Measurements from ENCODE around the gene UBE3C.

GRCh38 chr7:157189405-157189804 lies 50.7 kb downstream of the UBE3C start:
- TF ChIP-seq POLR2A (IDR thresholded peaks at IDR 0.05) (no peak), EP300 (IDR thresholded peaks at IDR 0.05; ENCODE audit: low read depth) (no peak)
- TF ChIP-seq, protein P1, sequence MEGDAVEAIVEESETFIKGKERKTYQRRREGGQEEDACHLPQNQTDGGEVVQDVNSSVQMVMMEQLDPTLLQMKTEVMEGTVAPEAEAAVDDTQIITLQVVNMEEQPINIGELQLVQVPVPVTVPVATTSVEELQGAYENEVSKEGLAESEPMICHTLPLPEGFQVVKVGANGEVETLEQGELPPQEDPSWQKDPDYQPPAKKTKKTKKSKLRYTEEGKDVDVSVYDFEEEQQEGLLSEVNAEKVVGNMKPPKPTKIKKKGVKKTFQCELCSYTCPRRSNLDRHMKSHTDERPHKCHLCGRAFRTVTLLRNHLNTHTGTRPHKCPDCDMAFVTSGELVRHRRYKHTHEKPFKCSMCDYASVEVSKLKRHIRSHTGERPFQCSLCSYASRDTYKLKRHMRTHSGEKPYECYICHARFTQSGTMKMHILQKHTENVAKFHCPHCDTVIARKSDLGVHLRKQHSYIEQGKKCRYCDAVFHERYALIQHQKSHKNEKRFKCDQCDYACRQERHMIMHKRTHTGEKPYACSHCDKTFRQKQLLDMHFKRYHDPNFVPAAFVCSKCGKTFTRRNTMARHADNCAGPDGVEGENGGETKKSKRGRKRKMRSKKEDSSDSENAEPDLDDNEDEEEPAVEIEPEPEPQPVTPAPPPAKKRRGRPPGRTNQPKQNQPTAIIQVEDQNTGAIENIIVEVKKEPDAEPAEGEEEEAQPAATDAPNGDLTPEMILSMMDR (IDR thresholded peaks at IDR 0.05) = no peak
